Esophagus squamous epithelium (tissue), 5 donors: ENCODE data around the gene ZNF385B. TPM values are rescaled to one million over a fixed set of nuclear protein-coding genes. Genes with fewer than 3 reads are reported as not detected.

Experiments
- DNase-seq: peaks from one replicate; lab custom pipeline; 2025; lab: John Stamatoyannopoulos, UW
- H3K27ac ChIP-seq, 4 donors: fragments of 200-600 bp; sonication (generic); one replicate each; pipeline ENCODE4 v1.5.1; 2016 to 2019; ENCODE audit warnings: mild to moderate bottlenecking in 1 of 4
- H3K27me3 ChIP-seq, 4 donors: fragments of 200-600 bp; sonication (generic); 1 replicate in 3 of 4; 2 replicates in 1 of 4; pipeline versions ENCODE4 v1.5.1 to v1.6.0; 2017 to 2021; ENCODE audit warnings: antibody characterized with exemption in 1 of 4
- H3K36me3 ChIP-seq, 3 donors: fragments of 200-600 bp; sonication (generic); one replicate each; pipeline ENCODE4 v1.5.1; 2016 to 2019
- H3K4me1 ChIP-seq, 3 donors: fragments of 200-600 bp; sonication (generic); one replicate each; pipeline ENCODE4 v1.5.1; 2017 to 2019
- H3K4me3 ChIP-seq, 4 donors: fragments of 200-600 bp; sonication (generic); 1 replicate in 3 of 4; 2 replicates in 1 of 4; pipeline ENCODE4 v1.5.1; 2016 to 2019; ENCODE audit warnings: mild to moderate bottlenecking in 2 of 4, moderate library complexity in 1 of 4
- H3K9me3 ChIP-seq, 3 donors: fragments of 200-600 bp; sonication (generic); one replicate each; pipeline ENCODE4 v1.5.1; 2016 to 2019
- CTCF ChIP-seq, 6 experiments: fragments of 450-650 bp in 4 of 6; fragments of 200-600 bp in 2 of 6; sonication (generic) in 2 of 6; IDR thresholded peaks; one replicate each; pipeline ENCODE4 v1.5.1; 2016 to 2019; ENCODE audit warnings: antibody characterized with exemption in 6 of 6, mild to moderate bottlenecking in 4 of 6, moderate library complexity in 4 of 6
- POLR2A ChIP-seq, 4 donors: fragments of 450-650 bp; IDR thresholded peaks; one replicate each; pipeline ENCODE4 v1.6.1; 2017; ENCODE audit warnings: antibody characterized with exemption in 4 of 4, mild to moderate bottlenecking in 4 of 4, moderate library complexity in 3 of 4
- WGBS, 2 donors: methylation state at CpG; one replicate each; pipeline ENCODE4 v1.1.5; 2018; 5-methylcytosine and 5-hydroxymethylcytosine counted together
- intact Hi-C: fragments of 100-400 bp; cut with DNase I; formaldehyde crosslinking; loops from one replicate; pipeline ENCODE4 v1.15.0; 2022
- total RNA-seq, 4 donors: library from RNA; depleted of rRNA; stranded (reverse); fragments of >200 nt; gene quantifications; one replicate each; pipeline ENCODE4 v1.1.0, GENCODE V29; 2016
- donor health status: DM: yes; HTN: yes; CAD: no.

ZNF385B gene
- total RNA-seq, 4 donors from 2014 or later = 0.44 to 3.1 (median 0.44) TPM; not detected in 1

DNA sequence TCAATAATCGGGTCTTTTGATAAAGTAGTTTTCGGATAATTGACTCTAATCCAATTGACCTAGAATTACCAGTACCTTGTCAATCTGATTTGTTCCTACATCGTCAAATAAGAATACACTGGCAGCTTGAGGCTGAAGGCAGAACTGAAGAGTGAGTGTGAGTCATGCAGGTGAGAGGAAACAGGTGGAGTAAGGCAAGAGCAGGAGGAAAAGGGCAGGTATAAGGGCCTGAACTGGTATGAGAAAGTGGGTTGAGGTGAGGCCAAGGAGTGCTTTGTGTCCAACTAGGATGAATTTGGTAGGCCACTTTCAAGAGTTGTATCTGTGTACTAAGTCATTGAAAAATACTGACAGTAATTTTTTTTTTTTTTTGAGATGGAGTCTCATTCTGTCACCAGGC lies 186.0 kb downstream of the ZNF385B start:
- TF ChIP-seq CTCF (IDR thresholded peaks at IDR 0.05) (no peak), POLR2A (IDR thresholded peaks at IDR 0.05) (no peak)
- 80 to 92% methylated on average over 3 of the region's 3 CpGs for whole genome bisulfite sequencing, 2 donors
- H3K36me3 ChIP-seq = no peaks in the 10 kb centered on the region
- no peak for DNase-seq
- intact Hi-C loops = no loop called here
- no peaks in the 10 kb centered on the region for H3K4me1 ChIP-seq
- no peaks in the 10 kb centered on the region for H3K27me3 ChIP-seq
- no peaks in the 10 kb centered on the region for H3K9me3 ChIP-seq
- H3K27ac ChIP-seq = no peak overlapping the region
- no peak overlapping the region for H3K4me3 ChIP-seq

- Histone ChIP-seq H3K9me3 (no peaks in the 10 kb centered on the region), H3K36me3 (no peaks in the 10 kb centered on the region), H3K4me1 (no peaks in the 10 kb centered on the region), H3K4me3 (no peak overlapping the region), H3K27me3 (no peaks in the 10 kb centered on the region), H3K27ac (peak overlapping the region in 1 of 4 donors; percentile 2)
- intact Hi-C loops = no loop called here
- no peak for TF ChIP-seq POLR2A (IDR thresholded peaks at IDR 0.05)
- TF ChIP-seq CTCF (IDR thresholded peaks at IDR 0.05) = no peak
- DNase-seq = no peak
- 49 to 67% methylated on average over 6 of the region's 6 CpGs for WGBS, 2 donors
These were observed 190.1 kb downstream of the ZNF385B start for GRCh38 chr2:179671043-179671981.

DNA sequence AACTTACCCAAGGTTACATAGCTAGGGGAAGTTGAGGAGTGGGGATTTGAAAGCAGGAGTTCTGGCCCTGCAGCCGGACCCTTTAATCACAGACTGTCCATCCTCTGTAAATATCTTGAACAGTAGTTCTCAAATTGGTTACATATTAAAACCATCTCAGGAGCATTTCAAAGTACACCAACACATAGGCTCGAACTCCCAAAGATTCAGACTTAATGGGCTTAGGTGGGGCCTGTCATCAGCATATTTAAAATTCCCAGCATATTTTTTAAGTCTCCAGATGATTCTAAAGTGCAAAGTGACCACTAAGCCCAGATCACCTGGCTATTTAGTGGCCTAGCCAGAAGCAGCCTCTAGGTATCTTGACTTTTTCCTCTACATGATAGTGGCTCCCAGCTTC lies 192.2 kb downstream of the ZNF385B start:
- no peaks in the 10 kb centered on the region for H3K36me3 ChIP-seq
- H3K27me3 ChIP-seq = no peaks in the 10 kb centered on the region
- no peak overlapping the region for H3K4me3 ChIP-seq
- no peak for DNase-seq
- H3K27ac ChIP-seq = no peak overlapping the region
- H3K9me3 ChIP-seq = no peaks in the 10 kb centered on the region
- intact Hi-C loops = no loop called here
- no peak for TF ChIP-seq POLR2A (IDR thresholded peaks at IDR 0.05)
- TF ChIP-seq CTCF (IDR thresholded peaks at IDR 0.05) = no peak
- no peaks in the 10 kb centered on the region for H3K4me1 ChIP-seq
- 50 to 52% methylated on average over 2 of the region's 2 CpGs for WGBS, 2 donors

- no peak for DNase-seq
- 77 to 83% methylated on average over 12 of the region's 12 CpGs for WGBS, 2 donors
- H3K9me3 ChIP-seq = no peaks in the 10 kb centered on the region
- H3K4me1 ChIP-seq = no peaks in the 10 kb centered on the region
- H3K27me3 ChIP-seq = no peaks in the 10 kb centered on the region
- no peaks in the 10 kb centered on the region for H3K36me3 ChIP-seq
- TF ChIP-seq POLR2A (IDR thresholded peaks at IDR 0.05) (no peak), CTCF (IDR thresholded peaks at IDR 0.05) (no peak)
- intact Hi-C loops = no loop called here
- no peak overlapping the region for H3K27ac ChIP-seq
- no peak overlapping the region for H3K4me3 ChIP-seq
These were observed 196.2 kb downstream of the ZNF385B start for GRCh38 chr2:179664972-179665812.

DNA sequence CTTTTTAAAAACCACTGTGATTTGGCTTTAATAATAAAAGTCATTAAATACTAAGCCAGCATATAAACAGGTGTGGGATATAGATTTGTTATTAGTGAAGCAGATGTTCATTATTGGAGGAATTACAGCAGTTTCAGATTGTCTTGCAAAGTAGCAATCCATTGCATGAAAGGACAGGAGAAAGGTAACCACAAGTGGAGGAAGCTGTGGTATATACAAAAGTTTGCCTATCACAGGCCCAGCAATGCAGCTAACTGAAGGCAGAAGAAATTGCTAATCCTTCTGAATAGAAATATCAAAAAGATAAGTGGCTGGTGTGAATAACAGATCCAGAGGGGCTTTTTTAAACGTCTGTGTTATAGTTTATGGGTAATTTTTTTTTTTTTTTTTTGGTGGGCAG lies 199.4 kb downstream of the ZNF385B start:
- Histone ChIP-seq H3K27me3 (no peaks in the 10 kb centered on the region), H3K27ac (no peak overlapping the region), H3K36me3 (no peaks in the 10 kb centered on the region), H3K4me3 (no peak overlapping the region), H3K9me3 (no peaks in the 10 kb centered on the region), H3K4me1 (no peaks in the 10 kb centered on the region)
- 39 to 60% methylated on average over 1 of the region's 1 CpG for WGBS, 2 donors
- TF ChIP-seq CTCF (IDR thresholded peaks at IDR 0.05) (no peak), POLR2A (IDR thresholded peaks at IDR 0.05) (no peak)
- no peak for DNase-seq
- intact Hi-C loops = no loop called here
